Ascending aorta (tissue), 2 donors: ENCODE measurements around the gene HIPK2. TPM values are rescaled to one million over a fixed set of nuclear protein-coding genes. Genes with fewer than 3 reads are reported as not detected.
A peak's percentile ranks its signal among the peaks of the same experiment; 100 is the strongest.

Experiments
- DNase-seq, 2 donors: peaks; one replicate each; pipeline ENCODE4 v3.0.0-alpha.2; 2019; ENCODE audit warnings: low spot score in 2 of 2
- H3K27ac ChIP-seq, 2 donors: fragments of 200-600 bp; sonication (generic); one replicate each; pipeline ENCODE4 v1.5.1; 2016 to 2017; ENCODE audit warnings: mild to moderate bottlenecking in 1 of 2
- H3K27me3 ChIP-seq: fragments of 200-600 bp; sonication (generic); one replicate; pipeline ENCODE4 v1.5.1; 2017
- H3K36me3 ChIP-seq, 2 donors: fragments of 200-600 bp; sonication (generic); one replicate each; pipeline ENCODE4 v1.5.1; 2016
- H3K4me1 ChIP-seq, 2 donors: fragments of 200-600 bp; sonication (generic); one replicate each; pipeline ENCODE4 v1.5.1; 2016 to 2017; ENCODE audit warnings: mild to moderate bottlenecking in 1 of 2
- H3K4me3 ChIP-seq, 2 donors: fragments of 200-600 bp; sonication (generic); one replicate each; pipeline ENCODE4 v1.5.1; 2016 to 2017; ENCODE audit warnings: mild to moderate bottlenecking in 1 of 2
- H3K9me3 ChIP-seq, 2 donors: fragments of 200-600 bp; sonication (generic); one replicate each; pipeline ENCODE4 v1.5.1; 2016
- CTCF ChIP-seq, 3 experiments: fragments of 200-600 bp in 2 of 3; fragments of 450-650 bp in 1 of 3; sonication (generic) in 2 of 3; IDR thresholded peaks; one replicate each; pipeline ENCODE4 v1.5.1; 2016 to 2019; ENCODE audit warnings: antibody characterized with exemption in 3 of 3, mild to moderate bottlenecking in 1 of 3, moderate library complexity in 1 of 3
- intact Hi-C: fragments of 100-400 bp; cut with DNase I; formaldehyde crosslinking; loops from one replicate; pipeline ENCODE4 v1.15.1; 2023
- total RNA-seq: library from RNA; depleted of rRNA; stranded (reverse); fragments of >200 nt; gene quantifications from one replicate; pipeline ENCODE4 v1.1.0, GENCODE V29; 2016

HIPK2 gene
- total RNA-seq, 1 donor from 2014 or later = 53.9 TPM

- TF ChIP-seq CTCF (IDR thresholded peaks at IDR 0.05) = no peak
- H3K36me3 ChIP-seq = peaks cover 76 to 95% of the 10 kb centered on the region in 2 donors
- H3K4me3 ChIP-seq = no peak overlapping the region
- H3K27me3 ChIP-seq = no peaks in the 10 kb centered on the region
- no peak overlapping the region for H3K27ac ChIP-seq
- no peaks in the 10 kb centered on the region for H3K4me1 ChIP-seq
- peak in 1 of 2 donors; percentile 55 for DNase-seq
- intact Hi-C loops = no loop called here
- H3K9me3 ChIP-seq = no peaks in the 10 kb centered on the region
Observed at GRCh38 chr7:139582671-139583155, 195.1 kb downstream of the HIPK2 start.

- no peaks in the 10 kb centered on the region for H3K4me1 ChIP-seq
- no peak for TF ChIP-seq CTCF (IDR thresholded peaks at IDR 0.05)
- no peak overlapping the region for H3K27ac ChIP-seq
- no peaks in the 10 kb centered on the region for H3K9me3 ChIP-seq
- DNase-seq = peak in 1 of 2 donors; percentile 41
- H3K4me3 ChIP-seq = no peak overlapping the region
- H3K36me3 ChIP-seq = peaks cover 71 to 96% of the 10 kb centered on the region in 2 donors
- intact Hi-C loops = no loop called here
- H3K27me3 ChIP-seq = no peaks in the 10 kb centered on the region
Observed at GRCh38 chr7:139582130-139582650, 195.6 kb downstream of the HIPK2 start.

- Histone ChIP-seq H3K9me3 (no peaks in the 10 kb centered on the region), H3K36me3 (peaks cover 77 to 91% of the 10 kb centered on the region in 2 donors)
- intact Hi-C loops = no loop called here
Observed at GRCh38 chr7:139580435-139580834, 197.4 kb downstream of the HIPK2 start.

GRCh38 chr7:139576179-139576973 is 201.4 kb downstream of the HIPK2 start:
- no peaks in the 10 kb centered on the region for H3K27me3 ChIP-seq
- peaks cover 65 to 87% of the 10 kb centered on the region in 2 donors for H3K36me3 ChIP-seq
- intact Hi-C loops = no loop called here
- DNase-seq = peak in 1 of 2 donors; percentile 52
- no peaks in the 10 kb centered on the region for H3K9me3 ChIP-seq
- no peaks in the 10 kb centered on the region for H3K4me1 ChIP-seq
- H3K4me3 ChIP-seq = no peak overlapping the region
- no peak overlapping the region for H3K27ac ChIP-seq
- TF ChIP-seq CTCF (IDR thresholded peaks at IDR 0.05) = no peak

More at GRCh38 chr7:139580435-139580834, 197.4 kb downstream of the HIPK2 start:
- H3K27ac ChIP-seq = no peak overlapping the region
- TF ChIP-seq CTCF (IDR thresholded peaks at IDR 0.05) = no peak
- no peak overlapping the region for H3K4me3 ChIP-seq
- peak in 1 of 2 donors; percentile 31 for DNase-seq
- no peaks in the 10 kb centered on the region for H3K4me1 ChIP-seq
- H3K27me3 ChIP-seq = no peaks in the 10 kb centered on the region

GRCh38 chr7:139575338-139575680 is 202.5 kb downstream of the HIPK2 start:
- peaks cover 57 to 77% of the 10 kb centered on the region in 2 donors for H3K36me3 ChIP-seq
- DNase-seq = peak in 1 of 2 donors; percentile 41
- intact Hi-C loops = no loop called here
- no peaks in the 10 kb centered on the region for H3K9me3 ChIP-seq
- no peaks in the 10 kb centered on the region for H3K27me3 ChIP-seq
- H3K4me1 ChIP-seq = no peaks in the 10 kb centered on the region
- no peak overlapping the region for H3K27ac ChIP-seq
- no peak overlapping the region for H3K4me3 ChIP-seq
- no peak for TF ChIP-seq CTCF (IDR thresholded peaks at IDR 0.05)
